PC-9 (cell line): Measurements from ENCODE around the gene GLTP. TPM values are rescaled to one million over a fixed set of nuclear protein-coding genes. Genes with fewer than 3 reads are reported as not detected.
"Not testable (repeated sequence)": the region's sequence is repeated elsewhere in the genome, so short reads cannot be mapped to it uniquely, and the experiment has no call there.

Experiments
- BruUV-seq: library from RNA; stranded (reverse); fragments of 400-500 nt; replicated peaks from 2 replicates; lab custom pipeline; 2021; lab: Mats Ljungman, UMichigan
- CTCF ChIA-PET: fragments of 300-600 bp; sonication (Branson Sonifier 250); formaldehyde crosslinking; loops from one replicate; lab custom pipeline; 2022; ENCODE audit warnings: antibody characterized with exemption; lab: Charles Lee
- POLR2A ChIA-PET: fragments of 300-600 bp; sonication (Branson Sonifier 250); formaldehyde crosslinking; loops from one replicate; lab custom pipeline; 2022; ENCODE audit warnings: antibody characterized with exemption; ENCODE audit not compliant: unreplicated experiment; lab: Charles Lee
- DNase-seq, 2 experiments: peaks; one replicate each; pipeline versions ENCODE4 v3.0.0 to v3.0.0-alpha.2; 2015 to 2022; ENCODE audit warnings: mixed read lengths in 1 of 2
- H2AFZ ChIP-seq: fragments of 200-600 bp; sonication (generic); 2 replicates; pipeline ENCODE4 v1.8.1; 2017; ENCODE audit warnings: antibody characterized with exemption
- H3F3A ChIP-seq: fragments of 200-600 bp; sonication (generic); 2 replicates; pipeline ENCODE4 v1.8.1; 2017; ENCODE audit warnings: antibody characterized with exemption, mild to moderate bottlenecking, low read depth; ENCODE audit not compliant: insufficient read depth
- H3K27ac ChIP-seq: fragments of 200-600 bp; sonication (generic); 2 replicates; pipeline ENCODE4 v1.6.1; 2016; ENCODE audit warnings: mixed run types
- H3K27me3 ChIP-seq: fragments of 200-600 bp; sonication (generic); 2 replicates; pipeline ENCODE4 v1.6.1; 2016; ENCODE audit warnings: low read depth, mixed run types; ENCODE audit not compliant: insufficient read depth
- H3K36me3 ChIP-seq: fragments of 200-600 bp; sonication (generic); 2 replicates; pipeline ENCODE4 v1.6.1; 2016; ENCODE audit warnings: low read depth, mixed run types
- H3K4me1 ChIP-seq: fragments of 200-600 bp; sonication (generic); replicated peaks from 2 replicates; pipeline ENCODE4 v1.6.1; 2016; ENCODE audit warnings: mixed run types; ENCODE audit not compliant: insufficient read depth
- H3K4me2 ChIP-seq: fragments of 200-600 bp; sonication (generic); 2 replicates; pipeline ENCODE4 v1.6.1; 2017; ENCODE audit warnings: mixed run types
- H3K4me3 ChIP-seq: fragments of 200-600 bp; sonication (generic); 2 replicates; pipeline ENCODE4 v1.6.1; 2016; ENCODE audit warnings: mixed run types
- H3K79me2 ChIP-seq: fragments of 200-600 bp; sonication (generic); 2 replicates; pipeline ENCODE4 v1.6.1; 2017; ENCODE audit warnings: low read depth, mixed run types
- H3K9me2 ChIP-seq: fragments of 200-600 bp; sonication (generic); 2 replicates; pipeline ENCODE4 v1.8.1; 2017; ENCODE audit warnings: mild to moderate bottlenecking; ENCODE audit not compliant: insufficient read depth
- H3K9me3 ChIP-seq: fragments of 200-600 bp; sonication (generic); 2 replicates; pipeline ENCODE4 v1.8.1; 2016; ENCODE audit warnings: low read depth; ENCODE audit not compliant: insufficient read depth
- H4K20me1 ChIP-seq: fragments of 200-600 bp; sonication (generic); 2 replicates; pipeline ENCODE4 v1.8.1; 2017; ENCODE audit not compliant: insufficient read depth
- EZH2 ChIP-seq: fragments of 200-600 bp; sonication (generic); IDR thresholded peaks from 2 replicates; pipeline ENCODE4 v1.8.0; 2017; ENCODE audit warnings: antibody characterized with exemption, low read depth
- intact Hi-C: fragments of 100-400 bp; cut with micrococcal nuclease; formaldehyde crosslinking; loops from one replicate; pipeline ENCODE4 v1.10.0; 2022; ENCODE audit not compliant: unreplicated experiment
- total RNA-seq: library from RNA; stranded (reverse); gene quantifications from 2 replicates; pipeline ENCODE4 v1.2.3, GENCODE V29; 2021
- TF ChIP-seq, protein P1 (sequence below): fragments of 200-600 bp; sonication (generic); conservative IDR thresholded peaks from 2 replicates; pipeline ENCODE4 v1.6.1; 2017; ENCODE audit warnings: mixed run types, antibody characterized with exemption, mild to moderate bottlenecking, moderate library complexity

The GLTP gene
- total RNA-seq, 1 experiment from 2014 or later, result 30.3 TPM

GRCh38 chr12:109892748-109893147 lies 12.4 kb upstream of the GLTP start:
- Histone ChIP-seq H2AFZ (no peak overlapping the region), H3K9me2 (no peaks in the 10 kb centered on the region), H3K36me3 (no peaks in the 10 kb centered on the region), H3K27ac (no peak overlapping the region), H4K20me1 (no peaks in the 10 kb centered on the region), H3K4me1 (peaks cover 23% of the 10 kb centered on the region), H3F3A (peaks cover 20% of the 10 kb centered on the region), H3K4me2 (no peak overlapping the region), H3K9me3 (no peaks in the 10 kb centered on the region), H3K27me3 (no peaks in the 10 kb centered on the region), H3K79me2 (no peaks in the 10 kb centered on the region), H3K4me3 (no peak overlapping the region)
- CTCF ChIA-PET, result no interaction called here
- POLR2A ChIA-PET, result interaction anchor here (0.6 kb wide), 1 partner anchor 608 kb away, joined by 7 read pairs; no protein-coding TSS in a partner anchor
- intact Hi-C loops, result no loop called here
- no TSS peak for BruUV-seq
- TF ChIP-seq, protein P1, sequence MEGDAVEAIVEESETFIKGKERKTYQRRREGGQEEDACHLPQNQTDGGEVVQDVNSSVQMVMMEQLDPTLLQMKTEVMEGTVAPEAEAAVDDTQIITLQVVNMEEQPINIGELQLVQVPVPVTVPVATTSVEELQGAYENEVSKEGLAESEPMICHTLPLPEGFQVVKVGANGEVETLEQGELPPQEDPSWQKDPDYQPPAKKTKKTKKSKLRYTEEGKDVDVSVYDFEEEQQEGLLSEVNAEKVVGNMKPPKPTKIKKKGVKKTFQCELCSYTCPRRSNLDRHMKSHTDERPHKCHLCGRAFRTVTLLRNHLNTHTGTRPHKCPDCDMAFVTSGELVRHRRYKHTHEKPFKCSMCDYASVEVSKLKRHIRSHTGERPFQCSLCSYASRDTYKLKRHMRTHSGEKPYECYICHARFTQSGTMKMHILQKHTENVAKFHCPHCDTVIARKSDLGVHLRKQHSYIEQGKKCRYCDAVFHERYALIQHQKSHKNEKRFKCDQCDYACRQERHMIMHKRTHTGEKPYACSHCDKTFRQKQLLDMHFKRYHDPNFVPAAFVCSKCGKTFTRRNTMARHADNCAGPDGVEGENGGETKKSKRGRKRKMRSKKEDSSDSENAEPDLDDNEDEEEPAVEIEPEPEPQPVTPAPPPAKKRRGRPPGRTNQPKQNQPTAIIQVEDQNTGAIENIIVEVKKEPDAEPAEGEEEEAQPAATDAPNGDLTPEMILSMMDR, result no peak
- no peak for TF ChIP-seq EZH2
- DNase-seq, result no peak

DNA sequence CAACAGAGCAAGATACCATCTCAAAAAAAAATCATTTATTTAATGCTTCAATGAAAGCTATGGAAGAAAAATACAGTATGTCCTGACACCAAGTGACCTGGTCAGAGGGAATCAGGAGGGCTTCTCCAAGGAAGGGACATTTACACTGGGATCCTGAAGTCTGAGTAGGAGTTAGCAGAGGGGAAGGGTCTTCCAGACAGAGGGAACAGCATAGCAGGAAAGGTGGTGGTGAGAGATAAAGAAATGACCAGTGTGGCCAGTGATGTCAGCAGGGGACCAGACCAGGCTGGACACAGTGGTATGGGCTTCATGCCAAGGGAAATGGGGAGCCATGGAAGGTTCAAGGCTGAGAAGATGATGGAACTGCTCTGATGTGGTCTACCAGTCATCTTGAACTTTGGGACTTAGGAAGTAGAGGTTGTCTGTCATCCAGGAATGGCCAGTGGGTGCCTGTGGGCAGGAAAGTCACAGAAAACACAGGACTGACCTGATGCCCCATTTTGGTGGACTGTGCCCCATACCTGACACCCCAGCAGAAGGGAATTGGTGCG lies 11.9 kb upstream of the GLTP start:
- Histone ChIP-seq H2AFZ (no peak overlapping the region), H3K36me3 (no peaks in the 10 kb centered on the region), H3K9me2 (no peaks in the 10 kb centered on the region), H3K4me1 (peaks cover 28% of the 10 kb centered on the region), H3F3A (peaks cover 25% of the 10 kb centered on the region), H3K27me3 (no peaks in the 10 kb centered on the region), H3K9me3 (no peaks in the 10 kb centered on the region), H3K4me3 (no peak overlapping the region), H3K27ac (no peak overlapping the region), H3K79me2 (no peaks in the 10 kb centered on the region), H4K20me1 (no peaks in the 10 kb centered on the region), H3K4me2 (no peak overlapping the region)
- DNase-seq, result no peak
- CTCF ChIA-PET, result no interaction called here
- intact Hi-C loops, result no loop called here
- BruUV-seq, result no TSS peak
- POLR2A ChIA-PET, result interaction anchor here (0.6 kb wide), 2 partner anchors 608 to 1139 kb away, joined by 6 to 7 read pairs; no protein-coding TSS in a partner anchor
- TF ChIP-seq EZH2, result no peak
- TF ChIP-seq, protein P1, result no peak

DNA sequence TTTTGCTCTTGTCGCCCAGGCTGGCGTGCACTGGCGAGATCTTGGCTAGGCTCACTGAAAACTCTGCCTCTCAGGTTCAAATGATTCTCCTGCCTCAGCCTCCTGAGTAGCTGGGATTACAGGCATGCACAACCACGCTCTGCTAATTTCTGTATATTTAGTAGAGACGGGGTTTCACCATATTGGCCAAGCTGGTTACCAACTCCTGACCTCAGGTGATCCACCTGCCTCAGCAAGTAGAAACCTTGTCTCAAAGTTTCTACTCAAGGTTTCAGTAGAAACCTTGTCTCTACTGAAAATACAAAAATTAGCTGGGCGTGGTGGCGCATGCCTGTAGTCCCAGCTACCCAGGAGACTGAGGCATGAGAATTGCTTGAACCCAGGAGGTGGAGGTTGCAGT lies 11.4 kb upstream of the GLTP start:
- H3K4me2 ChIP-seq, intact Hi-C loops, CTCF ChIA-PET, H3K9me3 ChIP-seq, DNase-seq, H3K36me3 ChIP-seq, H2AFZ ChIP-seq, H3K9me2 ChIP-seq, BruUV-seq, H3K4me3 ChIP-seq, H3K27me3 ChIP-seq, H3K79me2 ChIP-seq, H4K20me1 ChIP-seq, H3K27ac ChIP-seq: not testable (repeated sequence)
- peaks cover 30% of the 10 kb centered on the region for H3K4me1 ChIP-seq
- POLR2A ChIA-PET, result interaction anchor here (0.6 kb wide), 1 partner anchor 1139 kb away, joined by 6 read pairs; no protein-coding TSS in a partner anchor
- peaks cover 28% of the 10 kb centered on the region for H3F3A ChIP-seq
